ENCODE data around the gene KLF18. TPM values are rescaled to one million over a fixed set of nuclear protein-coding genes. Genes with fewer than 3 reads are reported as not detected.
"Not testable (repeated sequence)": the region's sequence is repeated elsewhere in the genome, so short reads cannot be mapped to it uniquely, and the experiment has no call there.

KLF18 gene
- total RNA-seq, 2 donors from 2014 or later = not detected

DNA sequence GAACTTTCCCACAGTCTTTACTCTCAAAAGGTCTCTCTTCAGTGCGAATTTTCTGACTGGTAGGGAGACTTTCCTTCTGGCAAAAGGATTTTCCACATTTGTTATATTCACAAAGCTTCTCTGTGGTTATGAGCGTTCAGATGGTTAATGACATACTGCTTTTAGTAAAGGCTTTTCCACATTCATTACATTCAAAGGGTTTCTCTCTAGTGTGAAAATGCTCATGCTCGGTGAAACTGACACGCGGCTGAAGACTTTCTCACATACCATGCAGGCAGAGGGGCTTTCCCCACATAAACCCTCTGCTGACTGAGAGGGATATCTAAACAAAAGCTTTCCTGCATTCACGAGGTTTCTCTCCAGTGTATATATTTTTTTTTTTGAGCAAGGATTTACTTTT lies 9.9 kb upstream of the KLF18 start:
- Histone ChIP-seq H3K36me3 (no peaks in the 10 kb centered on the region), H3K4me1 (ENCODE audit: control insufficient read depth in 1 of 2, low read depth in 2 of 2) (no peaks in the 10 kb centered on the region), H3K9me3 (no peaks in the 10 kb centered on the region), H3K4me3 (no peak overlapping the region), H3K27ac (no peak overlapping the region), H3K27me3 (replicated peaks; ENCODE audit: insufficient read depth) (no peaks in the 10 kb centered on the region)
- DNase-seq (ENCODE audit: low spot score) = no peak
- ATAC-seq (ENCODE audit: insufficient number of reproducible peaks, low FRiP score, low read depth) = no peak
- TF ChIP-seq, protein P1, sequence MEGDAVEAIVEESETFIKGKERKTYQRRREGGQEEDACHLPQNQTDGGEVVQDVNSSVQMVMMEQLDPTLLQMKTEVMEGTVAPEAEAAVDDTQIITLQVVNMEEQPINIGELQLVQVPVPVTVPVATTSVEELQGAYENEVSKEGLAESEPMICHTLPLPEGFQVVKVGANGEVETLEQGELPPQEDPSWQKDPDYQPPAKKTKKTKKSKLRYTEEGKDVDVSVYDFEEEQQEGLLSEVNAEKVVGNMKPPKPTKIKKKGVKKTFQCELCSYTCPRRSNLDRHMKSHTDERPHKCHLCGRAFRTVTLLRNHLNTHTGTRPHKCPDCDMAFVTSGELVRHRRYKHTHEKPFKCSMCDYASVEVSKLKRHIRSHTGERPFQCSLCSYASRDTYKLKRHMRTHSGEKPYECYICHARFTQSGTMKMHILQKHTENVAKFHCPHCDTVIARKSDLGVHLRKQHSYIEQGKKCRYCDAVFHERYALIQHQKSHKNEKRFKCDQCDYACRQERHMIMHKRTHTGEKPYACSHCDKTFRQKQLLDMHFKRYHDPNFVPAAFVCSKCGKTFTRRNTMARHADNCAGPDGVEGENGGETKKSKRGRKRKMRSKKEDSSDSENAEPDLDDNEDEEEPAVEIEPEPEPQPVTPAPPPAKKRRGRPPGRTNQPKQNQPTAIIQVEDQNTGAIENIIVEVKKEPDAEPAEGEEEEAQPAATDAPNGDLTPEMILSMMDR (IDR thresholded peaks at IDR 0.05) = no peak

DNA sequence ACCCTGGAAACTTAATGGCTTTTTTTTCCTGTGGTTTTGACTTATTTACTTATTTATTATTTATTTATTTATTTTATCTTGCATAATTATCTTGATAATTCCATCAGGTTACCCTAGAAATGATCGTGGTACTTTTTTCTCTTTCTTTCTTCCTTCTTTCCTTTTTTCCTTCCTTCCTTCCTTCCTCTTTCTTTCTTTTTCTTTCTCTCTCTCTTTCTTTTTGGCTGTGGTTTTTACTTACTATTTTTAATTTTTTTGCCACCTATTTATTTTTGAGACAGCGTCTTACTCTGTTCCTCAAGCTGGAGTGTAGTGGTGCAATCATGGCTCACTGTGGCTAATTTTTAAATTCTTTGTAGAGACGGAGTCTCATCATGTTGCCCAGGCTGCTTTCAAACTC lies 6.2 kb upstream of the KLF18 start:
- Histone ChIP-seq H3K36me3 (no peaks in the 10 kb centered on the region), H3K27me3 (replicated peaks; ENCODE audit: insufficient read depth) (no peaks in the 10 kb centered on the region), H3K4me1 (ENCODE audit: control insufficient read depth in 1 of 2, low read depth in 2 of 2) (no peaks in the 10 kb centered on the region), H3K9me3 (peaks cover 10% of the 10 kb centered on the region), H3K27ac (no peak overlapping the region), H3K4me3 (no peak overlapping the region)
- no peak for ATAC-seq (ENCODE audit: insufficient number of reproducible peaks, low FRiP score, low read depth)
- no peak for DNase-seq (ENCODE audit: low spot score)
- TF ChIP-seq, protein P1 (IDR thresholded peaks at IDR 0.05) = no peak

DNA sequence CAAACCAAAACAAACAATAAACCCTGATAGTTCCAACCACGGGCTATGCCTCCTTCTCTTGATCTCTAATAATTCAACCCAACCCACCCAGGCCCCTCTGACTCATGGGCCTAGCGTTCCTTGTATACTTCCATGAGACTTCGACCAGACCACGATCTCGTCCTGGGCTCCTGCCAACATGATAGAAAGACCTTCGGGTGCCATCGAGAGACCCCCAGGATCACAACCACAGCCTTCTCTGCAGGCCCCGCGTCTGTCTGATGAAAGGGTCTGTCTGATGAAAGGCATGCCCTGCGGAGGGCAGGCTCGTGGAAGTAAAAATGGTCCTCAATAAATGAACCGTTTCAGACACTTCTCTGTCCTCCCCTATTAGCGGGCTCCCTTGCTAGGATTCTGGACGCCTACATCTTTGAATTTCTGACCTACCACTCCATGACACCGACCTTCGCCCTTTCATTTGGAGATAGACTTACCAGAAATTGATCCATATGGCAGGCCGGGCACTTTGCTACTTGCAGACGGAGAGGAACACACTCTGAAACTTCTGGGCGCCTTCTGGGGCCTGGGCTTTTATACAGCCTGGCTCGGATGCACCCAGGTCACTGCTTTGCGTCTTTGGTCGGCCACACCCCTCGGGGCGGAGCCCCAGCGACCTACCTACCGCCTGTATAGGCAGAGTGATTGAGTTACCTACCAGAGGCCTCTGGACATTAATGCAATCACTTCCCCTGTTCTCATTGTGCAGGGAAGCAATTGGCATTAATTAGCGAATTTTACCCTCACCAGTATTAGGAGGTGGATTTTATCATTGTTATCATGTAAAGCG lies 5.3 kb upstream of the KLF18 start:
- Histone ChIP-seq H3K27me3 (replicated peaks; ENCODE audit: insufficient read depth) (no peaks in the 10 kb centered on the region), H3K9me3 (peaks cover 10% of the 10 kb centered on the region), H3K4me3 (no peak overlapping the region), H3K27ac (no peak overlapping the region), H3K36me3 (no peaks in the 10 kb centered on the region), H3K4me1 (ENCODE audit: control insufficient read depth in 1 of 2, low read depth in 2 of 2) (no peaks in the 10 kb centered on the region)
- TF ChIP-seq, protein P1 (IDR thresholded peaks at IDR 0.05) = no peak
- ATAC-seq (ENCODE audit: insufficient number of reproducible peaks, low FRiP score, low read depth) = no peak
- DNase-seq (ENCODE audit: low spot score) = no peak

DNA sequence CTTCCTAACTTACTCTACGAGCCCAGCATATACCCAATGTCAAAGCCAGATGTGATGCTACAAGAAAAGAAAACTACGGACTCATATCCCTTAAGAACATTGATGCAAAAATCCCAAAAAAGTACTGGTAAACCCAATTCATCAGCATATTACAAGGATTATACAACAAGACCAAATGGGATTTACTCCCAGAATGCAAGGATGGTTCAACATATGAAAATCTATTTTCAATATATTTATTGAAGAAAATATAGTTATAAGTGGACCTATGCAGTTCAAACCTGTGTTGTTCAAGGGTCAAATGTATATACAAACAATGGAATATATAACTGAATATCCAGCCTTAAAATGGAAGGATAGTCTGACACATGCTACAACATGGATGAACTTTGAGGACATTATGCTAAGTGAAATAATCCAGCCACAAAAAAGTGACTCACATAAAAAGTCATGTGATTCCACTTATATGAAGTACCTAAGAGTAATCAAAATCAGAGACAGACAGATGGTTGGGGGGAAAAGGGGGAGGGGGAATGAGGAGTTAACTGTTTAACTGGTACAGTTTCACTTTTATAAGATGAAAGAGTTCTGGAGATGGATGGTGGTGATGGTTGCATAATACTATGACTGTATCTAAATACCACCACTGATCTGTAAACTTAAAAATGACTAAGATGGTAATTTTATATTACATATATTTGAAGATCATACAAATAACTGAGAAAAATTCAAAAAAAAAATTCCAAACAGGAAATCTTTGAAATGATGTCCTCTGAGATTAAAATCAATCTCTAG lies 3.7 kb upstream of the KLF18 start:
- Histone ChIP-seq H3K36me3 (no peaks in the 10 kb centered on the region), H3K9me3 (peaks cover 10% of the 10 kb centered on the region), H3K27ac (no peak overlapping the region), H3K27me3 (replicated peaks; ENCODE audit: insufficient read depth) (no peaks in the 10 kb centered on the region), H3K4me1 (ENCODE audit: control insufficient read depth in 1 of 2, low read depth in 2 of 2) (no peaks in the 10 kb centered on the region), H3K4me3 (no peak overlapping the region)
- DNase-seq (ENCODE audit: low spot score) = no peak
- TF ChIP-seq, protein P1 (IDR thresholded peaks at IDR 0.05) = no peak
- ATAC-seq (ENCODE audit: insufficient number of reproducible peaks, low FRiP score, low read depth) = no peak

DNA sequence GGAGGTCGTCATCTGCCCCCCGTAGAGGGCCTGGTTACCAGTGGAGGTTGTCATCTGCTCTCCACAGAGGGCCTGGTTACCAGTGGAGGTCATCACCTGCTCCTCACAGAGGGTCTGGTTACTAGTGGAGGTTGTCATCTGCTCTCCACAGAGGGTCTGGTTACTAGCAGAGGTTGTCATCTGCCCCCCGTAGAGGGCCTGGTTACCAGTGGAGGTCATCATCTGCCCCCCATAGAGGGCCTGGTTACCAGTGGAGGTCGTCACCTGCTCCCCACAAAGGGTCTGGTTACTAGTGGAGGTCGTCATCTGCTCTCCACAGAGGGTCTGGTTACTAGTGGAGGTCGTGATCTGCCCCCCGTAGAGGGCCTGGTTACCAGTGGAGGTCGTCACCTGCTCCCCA lies 1.9 kb downstream of the KLF18 start:
- ATAC-seq (ENCODE audit: insufficient number of reproducible peaks, low FRiP score, low read depth); H3K36me3 ChIP-seq; H3K27me3 ChIP-seq (replicated peaks; ENCODE audit: insufficient read depth); H3K4me1 ChIP-seq (ENCODE audit: control insufficient read depth in 1 of 2, low read depth in 2 of 2); H3K9me3 ChIP-seq; H3K27ac ChIP-seq; H3K4me3 ChIP-seq; DNase-seq (ENCODE audit: low spot score): not testable (repeated sequence)
